K562 (cell line): Measurements from ENCODE around the gene IL6ST. TPM values are rescaled to one million over a fixed set of nuclear protein-coding genes. Genes with fewer than 3 reads are reported as not detected.

ENCODE experiments used
- ARID4B ChIP-seq: sonication (generic); formaldehyde crosslinking; IDR thresholded peaks from 2 replicates; pipeline ENCODE4 v1.8.0; 2022; ENCODE audit warnings: mild to moderate bottlenecking, missing genetic modification reagents
- BMI1 ChIP-seq: fragments of 150-350 bp; IDR thresholded peaks from 2 replicates; pipeline ENCODE4 v1.6.1; 2014; ENCODE audit warnings: low read length
- ESRRA ChIP-seq: fragments of 450-650 bp; IDR thresholded peaks from 2 replicates; pipeline ENCODE4 v1.6.1; 2014; ENCODE audit warnings: low read depth, mild to moderate bottlenecking, moderate library complexity, borderline replicate concordance
- FOXA1 ChIP-seq: fragments of 450-650 bp; IDR thresholded peaks from 2 replicates; pipeline ENCODE4 v1.6.1; 2016; ENCODE audit warnings: mild to moderate bottlenecking, borderline replicate concordance
- FOXM1 ChIP-seq, 2 experiments: fragments of 450-650 bp in 1 of 2; sonication (generic) in 1 of 2; formaldehyde crosslinking in 1 of 2; IDR thresholded peaks; 2 replicates each; pipeline versions ENCODE4 v1.6.1 to v1.9.0; 2017 to 2022; ENCODE audit warnings: low read depth in 2 of 2, mild to moderate bottlenecking in 2 of 2, missing genetic modification reagents in 1 of 2, moderate library complexity in 1 of 2
- HIVEP1 ChIP-seq: fragments of 250-450 bp; sonication (Bioruptor Pico); IDR thresholded peaks from 2 replicates; pipeline ENCODE4 v1.4.0; 2020; ENCODE audit warnings: mild to moderate bottlenecking
- JUND ChIP-seq, 2 experiments: IDR thresholded peaks; 2 replicates in 1 of 2; 3 replicates in 1 of 2; pipeline ENCODE4 v1.6.1; 2011; ENCODE audit warnings: borderline replicate concordance in 2 of 2, low read depth in 2 of 2, low read length in 2 of 2, improper control_type of control experiment in 1 of 2, missing biosample characterization in 1 of 2, missing genetic modification characterization in 1 of 2, missing genetic modification reagents in 1 of 2
- KAT2B ChIP-seq: IDR thresholded peaks from one replicate; pipeline ENCODE4 v1.6.1; 2012; ENCODE audit warnings: low read depth, mild to moderate bottlenecking, control low read depth, inconsistent platforms, low read length, moderate library complexity
- KLF6 ChIP-seq: fragments of 250-450 bp; sonication (Bioruptor Pico); IDR thresholded peaks from 2 replicates; pipeline ENCODE4 v1.4.0; 2020; ENCODE audit warnings: mild to moderate bottlenecking, moderate library complexity, borderline replicate concordance
- PHB ChIP-seq: fragments of 250-450 bp; sonication (Bioruptor Pico); IDR thresholded peaks from 2 replicates; pipeline ENCODE4 v1.5.0; 2021
- PPARD ChIP-seq: fragments of 250-450 bp; sonication (Bioruptor Pico); IDR thresholded peaks from 2 replicates; pipeline ENCODE4 v1.8.0; 2022; ENCODE audit warnings: inconsistent platforms, mild to moderate bottlenecking, moderate library complexity
- SIN3A ChIP-seq, 2 experiments: fragments of 150-350 bp in 1 of 2; IDR thresholded peaks; 2 replicates each; pipeline ENCODE4 v1.6.1; 2011 to 2016; ENCODE audit warnings: borderline replicate concordance in 2 of 2, low read depth in 2 of 2, low read length in 2 of 2, mild to moderate bottlenecking in 2 of 2, moderate library complexity in 2 of 2; ENCODE audit not compliant: control insufficient read depth in 1 of 2
- TEAD1 ChIP-seq, 2 experiments: fragments of 450-650 bp in 1 of 2; sonication (generic) in 1 of 2; formaldehyde crosslinking; IDR thresholded peaks; 2 replicates each; pipeline versions ENCODE4 v1.4.0 to v1.8.0; 2020 to 2022; ENCODE audit warnings: mild to moderate bottlenecking in 2 of 2, missing genetic modification reagents in 1 of 2
- TRIM28 ChIP-seq: fragments of 450-650 bp; IDR thresholded peaks from 2 replicates; pipeline ENCODE4 v1.6.1; 2017
- ZEB2 ChIP-seq: fragments of 450-650 bp; IDR thresholded peaks from 2 replicates; pipeline ENCODE4 v1.6.1; 2016
- ZKSCAN3 ChIP-seq: fragments of 250-450 bp; sonication (Bioruptor Pico); IDR thresholded peaks from 2 replicates; pipeline ENCODE4 v1.4.0; 2020
- ZNF507 ChIP-seq: conservative IDR thresholded peaks from 2 replicates; pipeline ENCODE4 v1.6.1; 2017; ENCODE audit warnings: missing genetic modification characterization, missing compliant biosample characterization
- polyA plus RNA-seq, 8 experiments: library from polyadenylated mRNA; depleted of rRNA in 4 of 8; stranded (reverse) in 5 of 8; unstranded in 3 of 8; fragments of >200 nt; fragmentation: Nextera tagmentation in 2 of 8; fragmentation: Illumina TruSeq in 1 of 8; extraction: Ambion mirVana in 2 of 8; extraction: Trizol in 1 of 8; gene quantifications; 2 replicates each; pipeline versions ENCODE4 v1.2.1 to v1.2.3, GENCODE V29; 2011 to 2014; ENCODE audit warnings: inconsistent platforms in 1 of 8, missing spikeins in 1 of 8
- total RNA-seq, 7 experiments: library from RNA; depleted of rRNA in 6 of 7; stranded (reverse); fragments of >200 nt in 6 of 7; fragmentation: Illumina TruSeq in 2 of 7; extraction: Trizol in 2 of 7; gene quantifications; 2 replicates each; pipeline versions ENCODE4 v1.2.1 to v1.2.3, GENCODE V29; 2011 to 2021; ENCODE audit warnings: low replicate concordance in 1 of 7
- TF ChIP-seq, protein P1 (sequence below): fragments of 250-450 bp; sonication (Bioruptor Pico); IDR thresholded peaks from 2 replicates; pipeline ENCODE4 v1.8.0; 2022; ENCODE audit warnings: inconsistent platforms, mild to moderate bottlenecking, moderate library complexity, borderline replicate concordance
- TF ChIP-seq, protein P2 (sequence below): fragments of 250-450 bp; sonication (Bioruptor Pico); IDR thresholded peaks from 2 replicates; pipeline ENCODE4 v1.6.1; 2021; ENCODE audit warnings: mild to moderate bottlenecking
- TF ChIP-seq, protein P3 (sequence below): conservative IDR thresholded peaks from 2 replicates; pipeline ENCODE4 v1.6.1; 2011; ENCODE audit warnings: low read depth, mild to moderate bottlenecking, low read length; ENCODE audit not compliant: control insufficient read depth

Gene IL6ST
- total and polyA plus RNA-seq, 9 of the 15 experiments (the other 6 are each of a cell fraction or from before 2014, with no cell fraction given), result 2.0 to 27.0 (median 7.9) TPM

- peak in 1 of 2 experiments; percentile 70; a peak in 2 of 4 replicates for TF ChIP-seq TEAD1 (CRISPR knock-in tag; IDR thresholded peaks at IDR 0.05)
- TF ChIP-seq FOXM1 (IDR thresholded peaks at IDR 0.05; ENCODE audit: low read depth), result peak; percentile 93
- no peak for TF ChIP-seq FOXM1 (CRISPR knock-in tag; IDR thresholded peaks at IDR 0.05; ENCODE audit: low read depth)
- no peak for TF ChIP-seq FOXA1
- no peak for TF ChIP-seq ARID4B
- no peak for TF ChIP-seq HIVEP1 (CRISPR knock-in tag)
- TF ChIP-seq, protein P1, sequence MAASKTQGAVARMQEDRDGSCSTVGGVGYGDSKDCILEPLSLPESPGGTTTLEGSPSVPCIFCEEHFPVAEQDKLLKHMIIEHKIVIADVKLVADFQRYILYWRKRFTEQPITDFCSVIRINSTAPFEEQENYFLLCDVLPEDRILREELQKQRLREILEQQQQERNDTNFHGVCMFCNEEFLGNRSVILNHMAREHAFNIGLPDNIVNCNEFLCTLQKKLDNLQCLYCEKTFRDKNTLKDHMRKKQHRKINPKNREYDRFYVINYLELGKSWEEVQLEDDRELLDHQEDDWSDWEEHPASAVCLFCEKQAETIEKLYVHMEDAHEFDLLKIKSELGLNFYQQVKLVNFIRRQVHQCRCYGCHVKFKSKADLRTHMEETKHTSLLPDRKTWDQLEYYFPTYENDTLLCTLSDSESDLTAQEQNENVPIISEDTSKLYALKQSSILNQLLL (CRISPR knock-in tag), result no peak
- TF ChIP-seq PPARD (CRISPR knock-in tag), result no peak
- peak; percentile 43; the same call in 1 of the 2 replicates for TF ChIP-seq ZEB2
- TF ChIP-seq, protein P2, sequence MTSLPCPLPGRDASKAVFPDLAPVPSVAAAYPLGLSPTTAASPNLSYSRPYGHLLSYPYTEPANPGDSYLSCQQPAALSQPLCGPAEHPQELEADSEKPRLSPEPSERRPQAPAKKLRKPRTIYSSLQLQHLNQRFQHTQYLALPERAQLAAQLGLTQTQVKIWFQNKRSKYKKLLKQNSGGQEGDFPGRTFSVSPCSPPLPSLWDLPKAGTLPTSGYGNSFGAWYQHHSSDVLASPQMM (CRISPR knock-in tag), result no peak
- TF ChIP-seq BMI1, result no peak
- TF ChIP-seq, protein P3, sequence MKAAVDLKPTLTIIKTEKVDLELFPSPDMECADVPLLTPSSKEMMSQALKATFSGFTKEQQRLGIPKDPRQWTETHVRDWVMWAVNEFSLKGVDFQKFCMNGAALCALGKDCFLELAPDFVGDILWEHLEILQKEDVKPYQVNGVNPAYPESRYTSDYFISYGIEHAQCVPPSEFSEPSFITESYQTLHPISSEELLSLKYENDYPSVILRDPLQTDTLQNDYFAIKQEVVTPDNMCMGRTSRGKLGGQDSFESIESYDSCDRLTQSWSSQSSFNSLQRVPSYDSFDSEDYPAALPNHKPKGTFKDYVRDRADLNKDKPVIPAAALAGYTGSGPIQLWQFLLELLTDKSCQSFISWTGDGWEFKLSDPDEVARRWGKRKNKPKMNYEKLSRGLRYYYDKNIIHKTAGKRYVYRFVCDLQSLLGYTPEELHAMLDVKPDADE, result peak; percentile 88; the same call in 1 of the 2 replicates
- peak; percentile 74 for TF ChIP-seq JUND (IDR thresholded peaks at IDR 0.05; ENCODE audit: borderline replicate concordance, low read depth, low read length)
- TF ChIP-seq JUND (tag; IDR thresholded peaks at IDR 0.05; ENCODE audit: borderline replicate concordance, low read depth, low read length), result peak; percentile 72; the same call in 1 of the 3 replicates
- no peak for TF ChIP-seq ZKSCAN3 (CRISPR knock-in tag)
- 0 out of 2 replicates have a peak, but pooled peaks have one; percentile 26 for TF ChIP-seq KLF6 (CRISPR knock-in tag)
- TF ChIP-seq KAT2B, result no peak
- TF ChIP-seq ZNF507 (tag), result no peak
- TF ChIP-seq SIN3A (IDR thresholded peaks at IDR 0.05; ENCODE audit: borderline replicate concordance in 2 of 2, control insufficient read depth in 1 of 2, low read depth in 2 of 2, low read length in 2 of 2), result no peak
- no peak for TF ChIP-seq PHB (CRISPR knock-in tag)
- peak; percentile 71; the same call in 1 of the 2 replicates for TF ChIP-seq ESRRA
- TF ChIP-seq TRIM28, result peak; percentile 30; the same call in 1 of the 2 replicates
Measured at GRCh38 chr5:56037531-56038010, 42.8 kb upstream of the IL6ST start (continued).
